HG03039 (cell line): Measurements from ENCODE around the gene PCSK5.

Experiments
- ATAC-seq: cut with Tn5 transposase; IDR thresholded peaks from one replicate; pipeline ENCODE4 v1.9.1; 2021; ENCODE audit warnings: mild to moderate bottlenecking, moderate library complexity; ENCODE audit not compliant: unreplicated experiment

The PCSK5 gene

DNA sequence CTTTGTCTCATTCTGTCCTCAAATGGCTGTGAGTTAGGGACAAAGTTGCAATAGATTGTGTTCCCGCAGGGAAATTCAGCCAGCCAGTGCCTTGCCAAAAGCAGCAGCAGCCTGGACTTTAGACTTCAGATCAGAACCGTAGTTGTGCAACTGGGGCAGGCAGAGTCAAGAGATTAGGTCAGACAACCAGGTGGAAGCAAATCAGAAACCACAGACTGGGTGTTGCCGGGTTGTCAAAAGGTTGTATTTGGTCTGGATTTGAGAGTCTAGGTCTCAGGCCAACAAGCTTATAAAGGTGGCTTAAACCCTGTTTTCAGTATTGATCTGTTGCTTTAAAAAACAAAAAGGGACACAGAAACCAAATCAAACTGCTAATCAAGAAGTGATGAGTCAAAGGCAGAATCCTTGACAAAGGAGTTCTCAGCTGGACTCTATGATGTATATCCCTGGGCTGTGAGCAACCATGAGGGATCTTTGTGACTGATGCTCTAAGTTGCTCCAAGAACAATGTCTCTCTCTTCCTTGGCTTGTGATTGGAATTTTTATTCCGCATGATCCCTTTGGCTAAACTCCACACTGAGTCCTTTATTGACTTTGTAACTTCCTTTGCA, 482.8 kb downstream of the PCSK5 start:
- ATAC-seq: no peak

- no peak for ATAC-seq
Observed at GRCh38 chr9:76373784-76374474, 483.5 kb downstream of the PCSK5 start.

DNA sequence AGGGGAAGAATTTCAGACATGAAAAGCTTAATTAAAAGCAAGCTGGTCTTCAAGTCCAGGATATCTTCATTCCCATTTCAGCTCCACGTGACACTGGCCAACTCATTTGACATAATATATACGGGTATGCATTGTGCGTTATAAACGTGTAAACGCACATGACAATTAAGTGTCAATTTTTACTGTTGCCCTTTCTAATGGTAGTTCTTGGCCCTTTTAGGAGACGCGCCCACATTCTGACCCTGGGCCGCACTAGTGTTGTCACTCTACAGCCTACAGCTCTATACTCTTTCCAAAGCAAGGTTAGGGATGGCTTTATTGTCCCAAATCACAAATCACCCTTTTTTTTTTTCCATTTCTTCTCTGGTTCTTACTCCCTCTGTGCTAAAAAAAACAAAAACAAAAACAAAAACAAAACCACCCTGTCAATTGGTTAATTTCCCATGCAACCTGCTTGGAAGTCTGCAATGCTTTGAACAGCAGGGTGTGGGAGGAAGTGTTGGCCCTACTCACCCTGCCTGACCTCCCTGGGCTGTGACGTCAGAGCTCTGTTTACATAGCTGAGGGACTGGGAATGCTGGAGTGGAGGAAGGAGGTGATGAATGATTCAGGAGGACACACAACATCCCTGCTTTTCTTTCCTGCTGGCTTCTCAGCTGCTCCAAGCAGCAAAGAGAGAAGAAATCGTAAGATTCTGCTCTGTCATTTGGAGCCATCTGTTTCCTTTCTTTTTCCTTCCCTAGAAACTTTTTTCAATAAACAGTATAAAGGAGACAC, 484.5 kb downstream of the PCSK5 start:
- no peak for ATAC-seq

DNA sequence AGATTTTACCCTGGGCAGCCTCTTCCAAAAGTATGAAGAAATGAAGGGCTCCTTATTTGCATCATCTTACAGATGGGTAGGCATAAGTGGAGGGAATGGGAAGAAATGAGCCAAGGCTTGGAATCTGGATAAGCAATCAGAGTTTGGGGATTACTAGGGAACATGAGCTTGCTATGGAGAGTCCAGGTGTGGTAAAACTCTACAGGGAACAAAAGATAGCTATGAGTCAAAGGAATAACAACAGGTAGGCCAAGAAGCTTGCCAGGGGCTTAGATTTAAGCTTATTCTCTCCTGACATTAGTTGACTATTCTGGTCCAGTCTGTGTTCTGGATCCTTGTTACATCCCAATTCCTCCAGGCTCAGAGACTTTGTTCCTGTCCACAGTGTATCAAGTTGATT, 487.3 kb downstream of the PCSK5 start:
- no peak for ATAC-seq

DNA sequence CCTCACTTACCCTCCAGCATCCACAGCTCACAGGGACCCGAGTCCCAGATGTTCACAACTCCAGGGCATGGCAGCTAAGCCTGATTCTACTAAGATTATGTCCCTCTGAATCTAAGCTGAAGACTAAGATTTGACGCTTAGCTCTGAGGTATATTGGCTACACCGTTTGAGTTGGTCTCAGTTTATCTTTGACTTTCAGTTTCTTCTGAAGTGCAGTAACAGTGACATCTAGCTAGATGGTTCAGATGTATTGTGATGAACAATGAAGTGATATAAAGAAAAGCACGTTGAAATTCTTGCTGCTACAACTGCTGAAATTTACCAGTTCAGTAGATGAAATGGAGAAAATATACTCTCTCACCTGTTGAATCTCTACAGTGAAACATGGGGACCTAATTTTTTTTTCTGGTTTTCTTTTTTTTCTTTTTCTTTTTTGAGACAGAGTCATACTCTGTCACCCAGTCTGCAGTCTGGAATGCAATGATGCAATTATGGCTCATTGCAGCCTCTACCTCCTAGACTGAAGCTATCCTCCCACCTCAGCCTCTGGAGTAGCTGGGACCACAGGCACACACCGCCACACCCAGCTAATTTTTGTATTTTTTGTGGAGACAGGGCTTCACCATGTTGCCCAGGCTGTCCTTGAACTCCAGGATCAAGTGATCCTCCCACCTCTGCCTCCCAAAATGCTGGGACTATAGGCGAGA, 488.0 kb downstream of the PCSK5 start:
- no peak for ATAC-seq

- ATAC-seq: no peak
Observed at GRCh38 chr9:76379494-76379893, 489.0 kb downstream of the PCSK5 start.

GRCh38 chr9:76390656-76391055, 500.2 kb downstream of the PCSK5 start:
- no peak for ATAC-seq

GRCh38 chr9:76394195-76394959, 503.9 kb downstream of the PCSK5 start, which contains the start of gene RFK:
RFK (minus strand) TSS chr9:76394426; CDS start chr9:76394171, 255 bp downstream.
- peak; percentile 57 for ATAC-seq

DNA sequence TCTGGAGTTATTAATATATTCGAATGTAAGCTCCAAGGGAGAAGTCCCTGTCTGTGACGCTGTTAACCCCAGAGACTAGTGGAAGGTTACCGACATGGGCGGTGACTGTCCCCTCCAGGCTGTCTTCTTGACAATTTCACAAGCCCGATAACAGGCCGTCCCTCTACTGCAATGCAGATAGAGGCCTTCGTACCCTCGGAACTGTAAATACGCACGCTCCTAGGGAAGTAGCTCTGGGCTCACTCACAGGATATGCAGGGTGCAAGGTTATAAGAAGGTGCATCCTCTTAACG, 504.4 kb downstream of the PCSK5 start:
- peak; percentile 60 for ATAC-seq

DNA sequence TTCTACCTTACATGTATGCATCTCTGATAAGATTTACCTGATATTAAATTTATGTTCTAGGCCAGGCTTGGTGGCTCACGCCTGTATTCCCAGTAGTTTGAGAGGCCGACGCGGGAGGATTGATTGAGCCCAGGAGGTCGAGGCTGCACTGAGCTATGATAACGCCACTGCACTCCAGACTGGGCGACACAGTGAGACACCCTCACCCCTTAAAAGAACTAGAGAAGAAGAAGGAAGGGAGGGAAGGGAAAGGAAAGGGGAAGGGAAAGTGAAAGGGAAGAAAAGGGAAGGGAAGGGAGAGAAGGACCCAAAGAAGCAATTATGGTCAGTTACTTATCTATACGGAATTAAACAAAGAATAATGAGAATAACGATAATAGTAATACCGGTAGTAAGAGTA, 504.9 kb downstream of the PCSK5 start:
- no peak for ATAC-seq

DNA sequence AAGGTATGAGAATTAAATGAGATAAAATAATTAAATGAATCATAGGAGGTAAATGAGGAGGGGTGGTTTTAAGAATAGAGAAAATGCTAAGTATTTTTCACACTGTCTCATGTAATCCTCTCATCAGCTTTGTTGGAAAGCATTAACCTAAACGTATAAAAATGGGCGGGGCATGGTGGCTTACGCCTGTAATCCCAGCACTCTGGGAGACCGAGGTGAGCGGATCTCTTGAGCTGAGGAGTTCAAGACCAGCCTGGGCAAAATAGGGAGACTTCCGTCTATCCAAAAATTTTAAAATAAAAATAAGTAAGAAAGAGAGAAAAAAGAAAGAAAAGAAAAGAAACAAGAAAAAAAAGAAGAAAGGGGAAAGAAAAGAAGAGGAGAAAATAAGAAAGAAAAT, 505.7 kb downstream of the PCSK5 start:
- no peak for ATAC-seq

GRCh38 chr9:76396597-76396996, 506.1 kb downstream of the PCSK5 start:
- no peak for ATAC-seq

DNA sequence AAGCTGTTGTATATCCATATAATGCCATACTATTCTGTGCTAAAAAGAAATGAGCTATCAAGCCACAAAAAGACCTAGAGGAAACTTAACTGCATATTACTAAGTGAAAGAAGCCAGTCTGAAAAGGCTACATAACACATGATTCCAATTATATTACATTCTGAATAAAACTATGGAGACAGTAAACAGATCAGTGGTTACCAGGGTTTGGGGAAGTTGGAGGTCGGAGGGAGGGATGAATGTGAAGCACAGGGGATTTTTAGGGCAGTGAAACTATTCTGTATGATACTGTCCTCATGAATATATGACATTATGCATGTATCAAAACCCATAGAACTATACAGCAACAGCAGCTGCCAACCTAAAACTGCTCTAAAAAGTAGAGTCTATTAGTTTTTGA, 509.4 kb downstream of the PCSK5 start:
- no peak for ATAC-seq

DNA sequence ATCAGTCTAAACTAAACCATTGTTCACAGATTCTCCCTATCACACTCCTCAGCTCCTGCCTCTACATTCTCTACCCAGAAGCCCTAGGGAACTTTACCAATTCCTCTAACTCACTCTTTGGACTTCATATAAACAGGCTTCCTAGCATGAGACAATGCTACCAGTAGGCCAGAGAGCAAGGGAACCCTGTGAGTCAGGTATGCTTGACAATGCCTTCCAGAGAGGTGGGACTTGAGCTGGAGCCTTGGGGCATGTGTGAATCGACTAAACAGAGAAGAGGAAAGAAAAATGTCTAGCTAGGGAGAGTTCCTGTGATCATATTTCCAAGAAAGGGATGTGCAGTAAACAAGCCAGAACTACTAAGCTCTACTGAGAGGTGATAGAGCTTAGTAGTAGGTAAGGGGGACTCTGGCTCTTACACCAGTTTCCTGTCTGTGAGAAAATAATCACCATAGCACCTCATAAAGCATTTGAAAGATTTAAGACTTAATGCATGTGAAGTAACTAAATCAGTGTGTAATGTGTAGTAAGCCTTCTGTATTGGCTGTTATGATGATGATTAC, 510.1 kb downstream of the PCSK5 start:
- no peak for ATAC-seq

- ATAC-seq: no peak
Observed at GRCh38 chr9:76401176-76401575, 510.7 kb downstream of the PCSK5 start.

DNA sequence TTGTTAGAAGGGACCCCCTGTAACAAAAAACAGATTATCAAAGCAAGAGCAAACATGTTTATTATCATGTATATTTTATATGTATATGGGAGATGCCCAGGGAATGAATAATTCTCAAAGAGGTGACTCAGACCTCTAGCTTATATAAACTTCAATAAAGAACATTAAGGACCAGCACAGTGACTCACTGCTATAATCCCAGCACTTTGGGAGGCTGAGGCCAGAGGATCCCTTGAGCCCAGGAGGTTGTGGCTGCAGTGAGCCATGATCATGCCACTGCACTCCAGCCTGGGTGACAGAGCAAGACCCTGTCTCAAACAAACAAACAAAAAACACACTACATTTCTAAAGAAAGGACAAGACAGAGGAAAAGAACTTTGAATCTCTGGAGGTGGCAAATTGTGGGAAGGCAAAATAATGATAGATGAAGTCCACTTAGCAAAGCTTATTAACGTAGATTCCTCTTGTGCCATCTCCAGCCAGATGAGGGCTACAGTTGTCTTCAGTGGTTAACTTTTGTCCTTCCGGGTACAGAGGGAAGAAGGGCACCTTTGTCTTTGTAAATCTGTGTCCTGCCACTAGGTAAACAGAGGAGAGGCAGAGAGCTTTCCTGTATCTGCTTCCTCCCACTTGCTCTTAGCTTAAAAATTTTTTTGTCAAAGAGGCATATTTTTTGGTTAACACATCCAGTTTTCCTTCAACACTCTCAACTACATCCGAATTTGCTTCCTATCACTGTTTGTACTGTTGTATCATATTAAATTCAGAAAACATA, 511.3 kb downstream of the PCSK5 start:
- ATAC-seq: no peak

GRCh38 chr9:76403352-76403751, 512.9 kb downstream of the PCSK5 start:
- ATAC-seq: peak; percentile 82

- ATAC-seq: no peak
Observed at GRCh38 chr9:76404401-76404800, 513.9 kb downstream of the PCSK5 start.

DNA sequence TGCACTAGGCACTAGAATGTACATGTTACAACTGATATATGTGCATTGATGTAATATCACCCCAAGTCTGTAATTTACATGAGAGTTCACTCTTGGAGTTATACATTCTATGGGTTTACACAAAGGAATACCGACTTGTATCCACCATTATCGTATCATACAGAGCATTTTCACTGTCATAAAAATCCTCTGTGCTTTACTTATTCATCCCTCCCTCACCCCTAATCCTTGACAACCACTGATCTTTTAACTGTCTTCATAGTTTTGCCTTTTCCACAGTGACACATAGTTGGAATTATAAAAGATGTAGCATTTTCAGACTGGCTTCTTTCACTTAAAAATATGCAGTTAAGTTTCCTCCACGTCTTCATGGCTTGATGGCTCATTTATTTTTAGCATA, 514.9 kb downstream of the PCSK5 start:
- ATAC-seq: no peak

DNA sequence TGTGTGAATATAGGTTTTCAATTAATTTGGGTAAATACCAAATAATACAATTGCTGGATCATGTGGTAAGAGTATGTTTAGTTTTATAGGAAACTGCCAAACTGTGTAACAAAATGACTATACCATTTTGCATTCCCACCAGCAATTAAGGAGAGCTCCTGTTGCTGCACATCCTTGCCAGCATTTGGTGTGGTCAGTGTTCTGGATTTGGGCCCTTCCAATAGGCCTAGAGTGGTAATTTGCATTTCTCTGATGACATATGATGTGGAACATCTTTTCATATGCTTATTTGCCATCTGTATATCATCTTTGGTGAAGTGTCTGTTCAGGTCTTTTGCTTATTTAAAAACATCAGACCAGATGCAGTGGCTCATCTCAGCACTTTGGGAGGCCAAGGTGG, 515.4 kb downstream of the PCSK5 start:
- ATAC-seq: no peak
